Glomerular endothelial cell (primary cell): ENCODE data around the gene ABCF3. TPM values are rescaled to one million over a fixed set of nuclear protein-coding genes. Genes with fewer than 3 reads are reported as not detected.
"Not testable (repeated sequence)": the region's sequence is repeated elsewhere in the genome, so short reads cannot be mapped to it uniquely, and the experiment has no call there.

Source experiments
- DNase-seq: peaks from one replicate; pipeline ENCODE4 v3.0.0-alpha.2; 2011; ENCODE audit warnings: low read depth, low spot score; ENCODE audit errors: extremely low read depth
- total RNA-seq: library from RNA; depleted of rRNA; stranded (reverse); fragments of >200 nt; gene quantifications from 2 replicates; pipeline ENCODE4 v1.2.3, GENCODE V29; 2015

Gene ABCF3
- 41.5 and 65.8 TPM in 2 replicates for total RNA-seq

GRCh38 chr3:184186184-184186901 is at the start of gene ABCF3:
Gene ABCF3, plus strand, starts transcription at chr3:184186199. Its CDS starts 9 bp downstream, at chr3:184186208.
- no peak for DNase-seq

DNA sequence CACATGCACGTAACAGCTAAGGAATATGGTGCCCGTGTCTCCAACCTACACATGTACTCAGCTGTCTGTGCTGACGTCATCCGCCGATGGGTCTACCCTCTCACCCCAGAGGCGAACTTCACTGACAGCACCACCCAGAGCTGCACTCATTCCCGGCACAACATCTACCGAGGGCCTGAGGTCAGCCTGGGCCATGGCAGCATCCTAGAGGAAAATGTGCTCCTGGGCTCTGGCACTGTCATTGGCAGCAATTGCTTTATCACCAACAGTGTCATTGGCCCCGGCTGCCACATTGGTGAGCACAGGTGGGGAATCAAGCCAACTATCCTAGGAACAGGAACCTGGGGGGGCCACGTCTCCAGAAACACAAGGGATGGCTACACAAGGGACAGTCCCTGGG is 45.6 kb upstream of the ABCF3 start:
- no peak for DNase-seq

GRCh38 chr3:184142199-184142598 is 43.8 kb upstream of the ABCF3 start:
- no peak for DNase-seq

DNA sequence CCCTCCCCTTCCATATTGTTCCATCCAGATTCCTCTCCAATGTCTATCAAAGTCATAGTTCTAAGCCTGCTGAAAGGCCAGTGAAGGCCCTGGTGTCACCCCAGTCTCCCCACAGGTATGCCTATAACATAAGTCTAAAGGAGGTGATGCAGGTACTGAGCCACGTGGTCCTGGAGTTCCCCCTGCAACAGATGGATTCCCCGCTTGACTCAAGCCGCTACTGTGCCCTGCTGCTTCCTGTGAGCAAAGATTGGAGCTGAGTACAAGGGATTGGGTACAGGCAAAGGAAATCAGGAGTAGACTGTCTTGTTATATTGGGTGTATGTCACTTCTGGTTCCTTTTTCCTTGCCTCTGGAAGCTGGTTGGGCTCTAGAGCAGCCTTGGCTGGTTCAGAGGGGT is 42.7 kb upstream of the ABCF3 start:
- no peak for DNase-seq

DNA sequence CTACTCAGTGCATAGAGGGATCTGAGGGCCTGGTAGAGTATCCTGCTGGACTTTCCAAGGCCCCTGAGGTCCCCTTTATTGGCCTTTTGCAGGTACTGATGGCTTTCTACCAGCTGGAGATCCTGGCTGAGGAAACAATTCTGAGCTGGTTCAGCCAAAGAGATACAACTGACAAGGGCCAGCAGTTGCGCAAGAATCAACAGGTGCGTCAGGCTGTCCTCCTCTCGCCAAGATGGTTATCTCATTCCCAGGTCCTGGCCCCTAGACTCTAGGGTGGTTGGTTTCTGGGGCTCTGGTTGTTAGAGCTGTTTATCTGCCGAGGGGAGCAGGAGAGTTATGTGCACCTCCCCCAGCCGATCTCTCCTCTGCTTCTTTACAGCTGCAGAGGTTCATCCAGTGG is 41.5 kb upstream of the ABCF3 start:
- DNase-seq, result no peak

DNA sequence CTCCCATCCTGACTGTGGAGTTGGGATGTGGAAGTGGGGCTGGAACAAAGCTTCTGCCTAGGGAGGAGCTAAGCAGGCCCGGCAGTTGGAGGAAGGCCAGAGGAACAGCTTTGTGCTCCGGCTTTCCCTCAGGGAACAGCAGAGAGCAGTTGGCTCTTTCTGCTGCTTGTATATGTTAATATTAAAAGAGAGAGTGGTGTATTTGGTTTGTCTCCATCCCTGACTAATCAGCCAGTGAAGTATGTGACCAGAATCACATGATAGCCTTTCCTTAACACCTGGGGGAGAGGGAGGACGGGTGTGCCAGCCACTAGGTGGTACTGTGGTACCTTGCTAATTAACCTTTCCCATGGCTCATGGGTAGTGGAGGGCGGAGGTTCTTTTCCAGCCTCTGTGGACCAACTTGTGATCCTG is 40.9 kb upstream of the ABCF3 start:
- DNase-seq, result no peak

DNA sequence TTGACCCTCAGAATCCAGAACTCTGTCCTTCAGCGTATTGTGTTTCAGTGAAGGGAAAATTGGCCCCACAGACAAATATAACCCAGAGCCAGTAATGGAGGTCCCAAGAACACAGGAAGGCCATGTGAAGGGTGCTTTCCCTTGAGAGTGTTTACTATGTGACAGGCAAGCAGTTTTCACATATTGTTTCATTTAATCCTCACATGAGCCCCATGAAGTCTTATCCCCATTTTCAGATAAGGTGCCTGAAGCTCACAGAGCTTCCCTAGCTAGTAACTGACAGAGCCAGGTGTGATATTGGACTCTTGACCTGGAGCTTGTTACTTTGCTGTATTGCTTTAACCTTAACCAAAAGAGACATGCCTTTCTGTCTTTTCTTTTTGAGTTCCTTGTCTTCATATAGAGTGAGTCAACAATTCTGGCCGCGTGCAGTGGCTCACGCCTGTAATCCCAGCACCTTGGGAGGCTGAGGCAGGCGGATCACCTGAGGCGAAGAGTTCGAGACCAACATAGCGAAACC is 40.2 kb upstream of the ABCF3 start:
- no peak for DNase-seq

GRCh38 chr3:184148076-184148475 is 37.9 kb upstream of the ABCF3 start:
- DNase-seq, result no peak

- no peak for DNase-seq
Observed at GRCh38 chr3:184149123-184149522, 36.9 kb upstream of the ABCF3 start.

- not testable (repeated sequence) for DNase-seq
Observed at GRCh38 chr3:184149770-184150169, 36.2 kb upstream of the ABCF3 start.

GRCh38 chr3:184154885-184155643 is 30.9 kb upstream of the ABCF3 start, which contains the start of gene DVL3:
Gene DVL3, plus strand, starts transcription at chr3:184155377. Its CDS starts 259 bp downstream, at chr3:184155636.
- DNase-seq, result no peak

DNA sequence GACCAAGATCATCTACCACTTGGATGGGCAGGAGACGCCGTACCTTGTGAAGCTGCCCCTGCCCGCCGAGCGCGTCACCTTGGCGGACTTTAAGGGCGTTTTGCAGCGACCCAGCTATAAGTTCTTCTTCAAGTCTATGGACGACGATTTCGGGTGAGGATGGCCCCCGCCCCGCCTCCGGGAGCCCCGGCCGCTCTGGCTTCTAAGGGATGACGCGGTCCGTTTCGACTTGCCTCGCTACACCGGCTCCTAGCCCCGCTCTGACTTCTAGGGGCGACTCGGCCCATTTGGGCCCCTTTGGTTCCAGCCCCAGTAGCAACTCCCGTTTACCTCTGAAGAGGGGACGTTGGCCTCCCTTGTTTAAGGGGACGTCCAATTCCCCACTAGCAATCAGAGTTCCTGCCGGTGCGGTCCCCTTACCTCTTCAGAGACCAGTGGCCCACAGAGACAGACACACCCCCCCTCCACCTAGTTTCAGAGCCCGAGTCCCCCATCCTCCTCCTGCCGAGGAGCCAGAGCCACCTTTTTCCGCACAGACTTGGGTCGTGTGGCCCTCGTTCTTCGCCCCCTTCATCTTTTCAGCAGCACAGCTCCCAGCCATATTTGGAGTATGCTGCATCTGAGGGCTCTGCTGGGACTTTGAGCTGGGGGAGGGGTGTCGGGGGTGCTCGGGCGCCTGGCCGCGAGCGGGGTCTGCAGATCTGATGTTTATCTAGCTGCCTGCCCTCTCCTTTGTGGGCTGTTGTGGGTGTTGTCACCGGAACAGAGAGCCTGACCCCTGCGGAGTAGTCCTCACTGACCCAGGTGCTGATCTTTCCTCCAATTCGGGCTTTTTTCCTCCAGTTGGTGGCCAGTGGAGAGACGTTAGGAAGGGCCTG is 30.1 kb upstream of the ABCF3 start:
- DNase-seq, result no peak

DNA sequence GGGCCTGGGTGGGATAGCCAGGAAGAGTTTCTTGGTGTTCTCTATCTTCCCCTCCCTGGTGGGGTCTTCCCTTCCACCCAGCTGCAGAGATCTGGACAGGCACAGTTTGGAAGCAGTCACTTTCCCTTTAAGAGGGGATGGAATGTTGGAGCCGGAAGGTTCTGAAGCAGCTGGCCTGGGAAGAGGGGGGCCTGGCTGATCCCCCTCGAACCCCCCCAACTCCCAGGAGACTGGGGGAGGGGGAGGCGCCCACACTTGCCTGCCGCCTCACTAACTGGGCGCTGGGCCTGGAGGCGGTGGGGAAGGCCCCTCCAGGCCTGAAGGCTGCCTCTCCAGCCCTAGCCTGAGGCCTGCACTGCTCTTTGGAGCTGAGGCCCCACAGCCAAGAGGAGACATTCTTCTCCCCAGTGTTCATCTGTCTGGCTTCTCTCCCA is 29.5 kb upstream of the ABCF3 start:
- no peak for DNase-seq

DNA sequence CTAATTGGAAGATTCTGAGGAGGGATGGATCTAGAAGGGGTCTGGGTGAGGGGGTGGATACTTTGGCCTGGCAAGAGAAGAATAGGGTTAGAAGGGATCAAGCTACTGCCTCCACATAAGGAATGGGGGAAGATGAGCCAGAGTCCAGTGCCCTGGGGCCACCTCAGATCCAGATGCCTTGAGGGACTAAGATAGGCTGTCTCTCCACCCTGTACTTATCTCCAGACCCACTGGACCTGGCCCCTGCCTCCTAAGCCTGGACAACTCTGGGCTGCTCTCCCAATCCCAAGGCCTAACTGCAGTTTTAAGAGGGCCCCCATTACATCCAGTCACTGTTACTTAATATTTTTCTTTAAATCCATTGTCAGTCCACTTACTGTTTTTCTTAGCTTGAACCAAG is 28.8 kb upstream of the ABCF3 start:
- DNase-seq, result no peak

DNA sequence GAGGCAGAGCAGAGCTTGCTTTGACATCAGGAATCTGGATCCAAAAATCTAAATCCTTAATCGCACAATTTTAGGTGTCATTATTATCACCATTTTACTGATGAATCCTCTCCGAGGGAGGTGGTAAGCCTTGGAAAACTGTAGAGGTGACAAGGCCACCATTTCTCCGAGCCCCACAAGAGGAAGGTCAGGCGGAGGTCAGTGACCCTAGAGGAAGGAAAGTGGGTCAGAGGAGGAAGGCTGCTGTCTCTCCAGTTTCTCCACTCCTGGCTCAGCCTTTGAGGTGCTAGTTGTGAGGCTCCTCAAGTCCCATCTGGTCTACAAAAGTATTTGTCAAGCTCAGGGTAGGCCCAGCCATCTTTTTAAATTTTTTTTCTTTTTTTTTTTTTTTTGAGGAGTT is 27.6 kb upstream of the ABCF3 start:
- DNase-seq, result no peak

DNA sequence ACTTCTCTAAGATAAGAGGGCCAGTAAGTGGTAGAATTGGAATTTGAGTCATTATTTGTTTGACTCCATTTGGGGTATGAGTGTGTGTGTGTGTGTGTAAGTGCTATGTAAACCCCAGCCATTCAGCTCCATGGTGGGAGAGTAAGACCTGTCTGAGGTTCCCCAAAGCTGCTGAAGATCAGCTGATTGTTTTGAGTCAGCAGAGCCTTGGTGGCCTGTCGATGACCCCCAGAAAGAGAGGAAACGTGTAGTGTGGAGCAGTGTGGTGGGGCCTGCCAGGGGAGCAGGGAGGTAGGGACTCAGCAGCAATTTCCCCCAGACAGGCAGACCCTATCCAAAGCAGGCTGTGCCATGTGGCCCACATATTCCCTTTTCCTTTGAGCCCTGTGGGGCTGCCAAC is 25.5 kb upstream of the ABCF3 start:
- DNase-seq, result no peak

GRCh38 chr3:184162571-184163070 is 23.4 kb upstream of the ABCF3 start:
- DNase-seq, result not testable (repeated sequence)

- no peak for DNase-seq
Observed at GRCh38 chr3:184164648-184165330, 21.2 kb upstream of the ABCF3 start.

- no peak for DNase-seq
Observed at GRCh38 chr3:184165543-184165942, 20.5 kb upstream of the ABCF3 start.

- no peak for DNase-seq
Observed at GRCh38 chr3:184166671-184167070, 19.3 kb upstream of the ABCF3 start.
